HG03108 (cell line): ENCODE results near the gene AOPEP.
A peak's percentile ranks its signal among the peaks of the same experiment; 100 is the strongest.
"Not testable (repeated sequence)": the region's sequence is repeated elsewhere in the genome, so short reads cannot be mapped to it uniquely, and the experiment has no call there.

Experiments used
- ATAC-seq: cut with Tn5 transposase; IDR thresholded peaks from one replicate; pipeline ENCODE4 v1.9.1; 2021; ENCODE audit warnings: moderate library complexity; ENCODE audit not compliant: unreplicated experiment

AOPEP gene

DNA sequence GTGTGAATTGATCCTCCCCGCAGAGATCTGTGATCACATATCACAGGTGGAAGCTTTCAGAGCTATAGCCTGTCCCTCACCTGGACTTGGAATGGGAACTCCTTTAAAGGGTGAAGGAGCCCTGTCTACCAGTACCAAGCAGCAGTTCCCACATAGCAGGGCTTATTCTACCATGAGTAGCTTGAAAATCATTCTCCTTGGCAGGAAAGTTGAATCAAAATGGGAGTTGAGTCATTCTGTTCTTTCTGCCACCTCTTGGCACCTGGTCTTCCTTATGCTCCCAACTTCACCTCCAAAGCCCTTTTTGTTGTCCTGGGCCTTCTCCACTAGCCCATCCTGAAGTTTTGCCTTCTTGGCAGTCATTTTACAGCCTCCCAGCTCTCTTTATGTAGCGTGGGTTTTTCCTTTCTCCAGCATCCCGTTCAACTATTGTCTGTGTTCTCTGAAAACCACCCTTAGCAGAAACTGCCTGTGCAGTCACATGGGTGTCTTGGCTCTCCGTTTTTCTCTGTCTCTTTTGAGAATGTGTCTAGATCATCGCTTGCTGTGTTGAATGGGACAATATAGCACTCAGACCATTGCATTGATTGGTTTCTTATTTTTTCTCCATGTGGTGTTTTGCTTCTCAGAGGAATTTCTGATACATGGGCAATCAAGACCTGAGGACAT is 222.2 kb downstream of the AOPEP start:
- no peak for ATAC-seq

DNA sequence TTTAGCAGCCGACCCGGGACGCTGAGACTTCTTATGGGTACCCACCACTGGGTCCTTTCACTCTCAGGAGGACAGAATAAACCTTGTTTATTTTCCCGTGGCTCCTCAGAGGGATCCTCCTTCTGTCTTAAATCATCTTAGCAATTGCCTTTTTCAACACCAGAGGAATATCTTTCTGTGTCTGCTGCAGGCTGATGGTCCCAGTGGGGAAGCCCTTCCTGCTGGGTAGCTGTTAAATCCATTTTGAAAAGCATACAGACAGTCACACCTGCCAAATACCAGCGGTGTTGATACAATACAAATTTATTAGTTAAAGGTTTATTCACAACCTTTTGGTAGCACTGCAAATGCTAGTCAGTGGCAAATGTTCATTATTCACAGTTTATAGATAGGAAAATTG is 222.9 kb downstream of the AOPEP start:
- no peak for ATAC-seq

DNA sequence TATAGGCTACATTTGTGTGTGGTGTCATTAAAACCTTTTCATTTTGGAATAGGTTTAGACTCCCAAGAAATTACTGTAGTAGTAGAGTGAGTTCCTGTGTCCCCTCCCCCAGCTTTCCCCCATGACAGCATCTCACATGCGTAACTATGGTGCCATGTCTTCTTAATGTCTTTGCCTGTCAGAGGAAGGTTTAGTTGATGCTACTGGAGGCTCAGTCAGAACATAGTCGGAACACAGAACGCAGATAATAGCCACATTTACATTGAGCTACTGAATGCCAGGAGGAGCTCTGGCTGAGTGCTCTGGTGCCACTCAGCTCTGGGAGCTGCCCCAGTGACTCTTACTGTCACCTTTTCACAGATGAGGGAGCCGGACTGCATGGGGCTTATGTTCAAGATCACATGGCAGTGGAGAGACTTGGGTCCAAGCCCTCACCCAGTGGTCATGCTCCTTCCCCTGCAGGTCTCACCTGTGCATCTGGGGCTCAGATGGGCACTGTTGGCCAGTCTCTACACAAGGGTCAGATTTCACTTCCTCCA is 223.6 kb downstream of the AOPEP start:
- no peak for ATAC-seq

DNA sequence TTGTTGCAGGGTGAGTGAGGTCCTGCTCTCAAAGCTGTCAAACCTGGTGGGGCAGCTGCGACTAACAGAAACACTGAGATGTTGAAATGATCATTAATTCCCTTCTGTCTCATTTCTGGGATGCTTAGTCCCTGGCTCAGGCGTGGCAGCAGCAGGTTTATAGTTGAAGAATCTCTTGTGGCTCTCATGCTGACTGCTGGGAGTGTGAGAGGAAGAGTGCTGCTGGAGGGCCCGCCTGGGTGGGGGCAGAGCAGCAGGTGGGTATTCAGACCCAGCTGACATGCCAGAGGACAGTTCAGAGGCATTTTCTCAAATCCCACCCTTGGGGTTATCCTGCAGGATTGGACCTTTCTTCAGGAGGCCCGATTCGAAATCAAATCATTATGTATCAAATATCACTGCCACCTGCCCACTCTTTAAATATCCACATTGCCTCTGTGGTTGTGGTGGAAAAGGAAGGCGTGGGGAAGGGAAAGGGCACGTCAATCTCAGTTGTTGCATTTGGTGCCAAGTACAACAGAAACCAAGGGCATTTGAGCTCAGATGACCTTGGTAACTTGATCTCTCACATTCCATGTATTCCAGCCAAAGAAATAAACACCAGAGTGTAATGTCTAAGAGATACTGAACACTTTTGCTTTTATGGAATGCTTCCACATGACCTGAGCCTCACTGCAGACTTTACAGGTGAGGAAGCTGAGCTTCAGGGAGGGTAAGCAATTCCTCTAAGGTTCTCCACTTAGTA is 224.3 kb downstream of the AOPEP start:
- no peak for ATAC-seq

DNA sequence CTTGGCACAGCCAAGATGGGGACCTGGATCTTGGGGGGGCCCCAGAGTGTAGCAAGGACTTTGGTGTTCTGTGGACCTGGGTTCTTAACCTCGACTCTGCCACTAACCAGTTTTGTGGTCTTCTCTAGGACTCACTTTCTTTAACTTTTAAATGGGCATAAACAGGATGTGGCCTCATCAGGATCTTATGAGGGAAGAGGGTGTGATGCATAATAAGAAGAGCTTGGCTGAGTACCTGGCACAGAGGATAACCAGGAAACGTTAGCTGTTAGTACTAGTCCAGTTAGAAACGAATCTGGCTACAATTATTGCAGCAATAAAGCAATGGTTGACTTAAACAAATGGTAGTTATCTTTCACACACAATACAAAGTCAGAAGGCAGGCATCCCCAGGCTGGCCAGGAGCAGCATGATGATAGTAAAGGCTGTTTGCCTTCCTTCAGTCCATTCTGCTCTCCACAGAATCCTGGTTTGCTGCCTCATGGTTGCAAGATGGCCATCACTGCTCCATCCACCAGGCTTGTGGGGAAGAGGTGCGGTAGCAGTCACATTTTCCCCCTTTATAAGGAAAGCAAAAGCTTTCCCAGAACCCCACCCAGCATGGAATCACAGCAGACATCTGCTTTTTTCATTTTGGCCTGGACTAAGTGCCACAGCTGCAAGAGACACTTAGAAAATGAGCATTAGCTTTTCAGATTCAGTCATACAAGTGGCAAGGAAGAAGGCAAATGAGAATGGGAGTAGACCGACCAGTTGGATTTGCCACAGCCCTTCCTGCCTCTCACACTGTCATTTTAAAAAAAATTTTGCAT is 225.0 kb downstream of the AOPEP start:
- no peak for ATAC-seq

DNA sequence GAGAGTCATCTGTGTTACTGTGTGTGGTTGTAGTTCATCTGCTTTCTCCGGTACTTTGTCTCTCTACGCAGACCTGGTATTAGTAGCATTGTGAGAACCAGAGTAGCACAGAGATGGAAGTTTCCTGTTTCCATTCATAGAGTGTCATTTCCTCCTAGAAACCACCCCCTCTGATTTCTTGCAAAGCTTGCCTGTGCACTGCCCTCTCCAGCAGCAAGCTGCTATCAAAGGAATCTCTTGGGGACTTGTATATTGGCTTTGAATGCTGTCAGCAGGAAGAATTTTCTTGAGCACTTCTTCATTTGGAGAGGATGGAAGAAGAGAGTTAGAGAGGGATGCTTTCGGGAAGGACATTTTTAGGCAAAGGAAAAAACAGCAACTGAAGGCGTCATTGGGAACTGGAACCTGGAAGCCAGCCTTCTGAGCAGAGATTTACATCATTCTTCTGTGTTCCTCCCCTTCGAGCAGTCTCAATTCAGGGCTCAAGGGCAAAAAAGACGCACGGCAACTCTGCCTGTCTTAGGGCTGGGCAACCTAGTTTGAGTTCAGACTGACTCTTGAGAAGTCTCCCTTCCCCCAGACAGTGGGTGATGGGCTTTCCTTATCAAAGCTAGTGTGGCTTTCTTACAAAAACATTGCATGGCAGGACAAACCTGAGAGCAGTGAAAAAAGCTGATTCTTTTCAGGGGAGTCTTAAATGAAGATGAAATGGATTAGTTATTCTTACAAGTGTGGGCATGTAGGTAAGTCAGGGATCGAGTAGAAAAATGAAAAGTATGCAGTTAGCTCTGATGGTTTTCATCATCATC is 226.3 kb downstream of the AOPEP start:
- peak; percentile 83 for ATAC-seq

DNA sequence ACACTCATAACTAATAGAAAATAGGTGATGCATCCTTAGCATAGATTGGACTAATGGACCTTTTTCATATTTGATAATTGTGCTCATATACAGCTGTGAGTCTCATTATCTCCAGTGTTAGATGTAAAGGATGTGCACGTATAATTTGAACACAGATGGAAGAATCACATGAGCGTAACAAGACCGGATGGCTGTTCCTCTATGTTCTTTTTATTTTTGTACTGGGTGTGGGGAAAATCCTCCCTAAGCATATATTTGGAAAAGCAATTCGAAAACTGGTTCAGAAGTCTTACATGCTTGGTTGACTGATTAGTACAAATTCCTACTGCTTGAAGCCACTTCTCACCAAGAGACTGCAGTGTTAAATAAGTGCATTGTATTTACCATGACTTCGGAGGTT is 230.2 kb downstream of the AOPEP start:
- ATAC-seq, result no peak

DNA sequence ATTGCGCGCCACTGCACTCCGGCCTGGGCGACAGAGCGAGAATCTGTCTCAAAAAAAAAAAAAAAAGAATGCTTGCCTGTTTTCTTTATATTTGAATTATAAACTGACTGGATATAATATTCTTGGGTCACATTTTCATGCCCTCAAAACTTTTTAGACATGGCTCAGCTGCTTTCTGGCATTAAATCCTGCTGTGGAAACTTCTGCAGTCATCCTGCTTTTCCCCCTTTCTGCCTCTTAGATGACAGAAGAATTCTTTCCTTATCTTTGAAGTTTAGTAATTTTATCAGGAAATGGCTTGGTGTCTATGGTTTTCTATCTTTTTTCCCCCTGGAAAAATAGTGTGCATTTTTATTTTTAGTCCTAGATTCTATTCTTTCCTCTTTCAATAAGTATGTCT is 234.5 kb downstream of the AOPEP start:
- no peak for ATAC-seq

DNA sequence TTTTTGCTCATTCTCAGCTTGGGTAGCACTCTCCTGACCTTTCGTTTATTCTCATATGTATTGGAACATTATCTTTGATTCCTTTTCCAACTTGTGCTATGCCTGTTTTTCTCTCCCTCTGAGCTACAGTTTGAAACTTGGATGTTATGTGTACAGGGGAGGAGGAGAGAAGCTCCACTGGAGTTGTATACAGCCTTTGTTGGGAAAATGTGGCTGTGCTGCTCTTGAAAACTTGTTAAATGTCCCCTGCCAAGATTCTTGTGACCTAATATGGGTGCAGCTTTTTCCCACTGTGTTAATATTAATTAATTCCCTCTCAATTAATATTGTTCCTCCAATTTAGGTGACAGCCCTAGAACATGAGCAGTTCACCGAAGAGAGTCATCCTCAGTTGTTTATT is 235.4 kb downstream of the AOPEP start:
- ATAC-seq, result no peak

DNA sequence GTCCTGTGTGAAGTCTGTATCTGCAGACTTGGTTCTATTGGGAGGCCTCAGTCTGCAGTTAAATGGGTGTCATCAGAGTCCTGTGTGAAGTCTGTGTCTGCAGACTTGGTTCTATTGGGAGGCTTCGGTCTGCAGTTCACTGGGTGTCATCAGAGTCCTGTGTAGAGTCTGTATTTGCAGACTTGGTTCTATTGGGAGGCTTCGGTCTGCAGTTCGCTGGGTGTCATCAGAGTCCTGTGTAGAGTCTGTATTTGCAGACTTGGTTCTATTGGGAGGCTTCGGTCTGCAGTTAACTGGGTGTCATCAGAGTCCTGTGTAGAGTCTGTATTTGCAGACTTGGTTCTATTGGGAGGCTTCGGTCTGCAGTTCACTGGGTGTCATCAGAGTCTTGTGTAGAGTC is 239.1 kb downstream of the AOPEP start:
- not testable (repeated sequence) for ATAC-seq

DNA sequence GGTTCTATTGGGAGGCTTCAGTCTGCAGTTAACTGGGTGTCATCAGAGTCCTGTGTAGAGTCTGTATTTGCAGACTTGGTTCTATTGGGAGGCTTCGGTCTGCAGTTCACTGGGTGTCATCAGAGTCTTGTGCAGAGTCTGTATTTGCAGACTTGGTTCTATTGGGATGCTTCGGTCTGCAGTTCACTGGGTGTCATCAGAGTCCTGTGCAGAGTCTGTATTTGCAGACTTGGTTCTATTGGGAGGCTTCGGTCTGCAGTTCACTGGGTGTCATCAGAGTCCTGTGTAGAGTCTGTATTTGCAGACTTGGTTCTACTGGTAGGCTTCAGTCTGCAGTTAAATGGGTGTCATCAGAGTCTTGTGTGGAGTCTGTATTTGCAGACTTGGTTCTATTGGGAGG is 239.5 kb downstream of the AOPEP start:
- not testable (repeated sequence) for ATAC-seq

DNA sequence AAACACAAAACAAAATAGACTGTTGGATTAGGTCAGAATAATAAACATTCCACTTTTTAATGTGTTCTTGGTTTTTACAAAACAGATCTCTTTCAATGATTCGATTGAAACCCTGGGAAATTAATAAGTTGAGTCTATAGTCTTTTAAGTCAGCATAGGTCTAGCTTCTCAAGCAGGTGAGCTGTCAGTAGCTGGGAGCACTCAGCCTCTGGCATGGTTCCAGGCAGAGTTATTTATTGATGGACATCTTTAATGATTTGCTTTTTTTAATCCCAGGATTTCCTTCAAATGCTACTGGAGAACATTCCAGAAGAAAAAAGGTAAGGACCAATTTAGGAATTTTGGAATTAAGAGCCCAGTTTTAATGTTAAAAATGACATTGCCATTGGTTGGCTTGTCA is 241.0 kb downstream of the AOPEP start:
- ATAC-seq, result no peak

DNA sequence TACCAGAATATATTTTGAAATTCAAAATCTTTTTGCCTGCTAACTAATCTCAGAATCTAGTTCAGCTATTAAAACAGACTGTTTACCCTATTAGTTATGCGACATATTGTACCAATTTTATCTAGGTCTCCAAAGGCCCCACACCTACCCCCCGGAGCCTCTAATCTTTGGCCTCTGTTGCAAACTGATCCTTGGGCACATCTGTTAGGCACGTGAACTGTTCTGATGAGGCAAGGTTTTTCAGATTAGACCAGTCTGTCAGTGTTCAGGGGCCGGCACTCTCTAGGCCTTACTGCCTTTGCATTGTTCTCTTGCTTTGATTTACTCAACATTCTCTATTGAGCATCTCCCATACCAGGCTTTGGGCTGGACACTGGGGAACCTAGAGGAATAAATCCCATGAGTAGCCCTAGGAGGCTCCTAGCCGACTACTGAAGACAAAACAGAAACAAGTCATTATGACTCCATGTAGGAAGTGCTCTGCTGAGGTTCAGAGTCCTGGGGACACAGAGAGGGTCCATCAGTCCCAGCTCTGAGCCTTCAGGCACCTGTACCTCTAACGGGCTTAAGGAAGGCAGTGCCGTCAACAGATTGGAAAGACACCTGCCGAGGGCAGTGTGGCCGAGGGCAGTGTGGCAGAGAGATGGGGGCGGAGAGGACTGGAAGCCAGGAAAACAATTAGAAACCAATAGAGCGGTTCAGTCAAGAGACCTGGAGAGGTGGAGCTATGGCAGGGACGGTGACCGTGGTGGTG is 245.1 kb downstream of the AOPEP start:
- ATAC-seq, result no peak

DNA sequence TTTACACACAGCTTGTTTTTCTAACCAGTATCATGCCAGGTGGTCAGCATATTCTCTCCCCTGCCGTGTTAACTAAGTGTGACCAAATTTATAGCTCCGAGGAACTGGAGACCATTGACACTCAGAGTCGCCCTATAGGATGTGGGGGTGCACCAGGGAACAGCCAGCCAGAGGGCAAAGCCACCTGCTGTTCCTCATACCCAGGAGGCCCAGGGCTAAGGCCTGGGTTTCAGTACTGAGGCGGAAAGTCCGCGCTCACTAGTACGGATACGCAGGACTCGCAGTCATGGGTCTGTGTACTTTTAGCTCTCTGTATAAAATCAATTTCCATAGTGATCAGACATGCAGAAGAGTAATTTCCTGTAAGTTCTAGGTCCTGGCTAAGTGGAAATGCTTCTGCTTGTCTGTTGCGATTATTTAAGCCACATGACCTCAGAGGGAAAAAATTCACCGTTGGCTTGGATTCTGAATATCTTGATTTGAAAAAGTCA is 247.0 kb downstream of the AOPEP start:
- no peak for ATAC-seq

DNA sequence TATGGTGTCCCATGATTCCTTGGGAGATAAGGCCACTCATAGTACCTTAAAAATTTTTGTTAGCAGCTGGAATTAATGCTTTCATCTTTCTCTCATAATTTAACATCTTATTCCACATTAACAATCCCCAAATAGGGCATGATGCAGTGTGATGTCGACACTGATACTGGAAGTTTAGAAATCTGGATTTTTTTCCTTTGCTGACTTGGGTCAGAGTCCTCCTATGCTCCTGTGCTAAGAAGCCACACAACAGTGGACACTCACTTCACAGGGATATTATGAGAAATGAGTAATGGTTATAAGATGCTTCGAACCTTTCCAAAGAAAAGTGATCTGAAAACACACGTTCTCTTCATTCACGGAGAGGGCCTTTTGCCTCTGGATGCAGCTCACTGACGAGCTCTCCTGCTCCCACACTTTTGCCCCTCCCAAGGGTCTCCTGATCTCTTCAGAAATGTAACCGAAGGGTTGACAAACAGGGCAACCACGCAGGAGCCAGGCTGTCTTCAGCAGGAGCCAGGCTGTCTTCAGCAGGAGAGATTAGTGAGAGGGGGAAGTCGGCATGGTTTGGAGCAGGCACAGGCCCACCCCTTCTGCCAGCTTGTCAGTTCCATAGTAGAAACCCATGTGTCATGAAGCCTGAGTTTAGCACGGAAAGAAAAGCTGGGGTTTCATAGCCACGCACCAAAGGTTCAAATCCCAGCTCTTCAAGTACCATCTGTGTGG is 247.8 kb downstream of the AOPEP start:
- no peak for ATAC-seq

DNA sequence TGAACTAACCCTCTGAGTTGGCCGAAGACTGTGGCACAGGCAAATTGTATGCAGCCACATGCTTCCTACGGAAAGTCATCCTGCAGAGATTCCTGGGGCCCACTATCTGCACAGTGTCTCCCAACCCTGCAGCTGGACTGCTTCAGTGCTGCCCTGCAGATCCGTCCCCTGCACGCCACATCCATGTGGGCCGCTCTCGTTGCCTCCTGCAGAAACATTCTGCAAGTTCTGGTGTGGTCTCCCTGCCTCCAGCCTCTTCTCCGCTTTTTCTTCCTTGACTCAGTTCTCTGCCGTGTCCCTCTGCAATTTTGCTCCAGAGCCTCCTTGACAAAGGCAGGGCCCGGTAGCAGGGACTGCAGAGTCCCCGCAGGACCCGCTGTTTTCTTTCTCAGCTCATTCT is 249.0 kb downstream of the AOPEP start:
- no peak for ATAC-seq

DNA sequence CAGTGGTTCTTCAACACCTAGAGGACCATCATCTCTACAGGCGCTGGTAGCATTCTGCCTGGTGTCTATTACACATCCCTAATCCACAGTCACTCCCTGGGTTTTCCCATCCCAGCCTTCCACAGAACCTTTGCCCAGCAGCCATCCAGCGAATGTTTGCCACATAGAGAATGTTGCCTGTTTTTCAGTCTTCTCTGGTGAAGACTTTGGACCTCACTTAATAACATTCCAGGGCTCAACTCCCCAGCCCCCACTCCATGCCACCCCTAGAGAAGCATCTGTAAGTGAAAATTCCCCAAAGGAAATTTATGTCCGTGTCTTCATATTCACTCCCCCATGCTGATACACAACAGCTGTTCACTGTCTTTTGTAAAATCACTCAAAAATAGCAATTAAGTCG is 249.6 kb downstream of the AOPEP start:
- ATAC-seq, result no peak

DNA sequence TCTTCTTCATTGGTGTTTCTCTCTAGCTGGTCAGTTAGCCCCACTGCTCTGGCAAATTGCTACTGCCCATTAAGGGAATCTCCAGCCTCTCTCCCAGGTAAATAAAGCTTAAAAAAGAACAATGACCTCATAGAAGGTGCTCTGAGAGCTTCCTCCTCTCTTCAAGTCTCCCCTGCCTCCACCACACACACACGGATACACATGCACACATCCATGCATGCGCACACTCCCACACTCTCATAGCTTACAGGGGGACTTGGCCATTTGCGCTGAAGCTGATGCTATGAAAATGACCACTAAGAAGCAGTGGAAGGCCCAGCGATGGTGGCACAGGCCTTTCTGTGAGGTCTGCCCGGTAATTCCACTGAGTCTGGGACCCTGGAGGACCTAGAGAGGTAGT is 250.9 kb downstream of the AOPEP start:
- ATAC-seq, result no peak

DNA sequence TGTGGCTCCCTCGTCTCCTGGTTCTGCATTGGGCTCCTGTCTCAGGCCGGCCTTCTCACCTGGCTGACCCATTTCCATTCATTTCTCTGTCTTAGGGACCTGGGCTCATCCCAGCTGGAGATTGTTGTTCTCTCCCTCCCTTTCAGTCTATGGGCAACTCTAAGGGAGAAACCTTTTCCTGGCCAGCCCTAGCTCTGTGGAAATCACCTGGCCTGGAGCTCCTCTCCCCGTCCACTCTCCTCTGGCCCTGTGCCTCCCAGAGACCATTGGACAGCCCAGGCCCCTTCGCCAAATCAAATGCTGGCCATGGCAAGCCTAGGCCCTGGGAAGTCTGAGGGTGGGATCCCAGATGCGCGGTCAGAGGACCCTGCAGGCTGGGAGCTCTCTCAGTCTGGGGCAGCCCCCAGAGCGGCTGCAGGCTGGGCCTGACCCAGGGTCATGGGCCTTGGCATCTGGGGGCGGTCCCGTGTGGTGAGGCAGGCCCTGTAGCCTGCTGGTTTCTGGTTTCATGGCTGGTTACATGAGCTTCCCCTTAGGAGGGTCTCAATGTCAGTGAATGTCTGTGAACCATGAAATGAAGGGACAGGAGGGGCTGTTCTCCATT is 253.5 kb downstream of the AOPEP start:
- ATAC-seq, result no peak
